SK-N-MC (cell line): ENCODE measurements around the gene RSRC1.
A peak's percentile ranks its signal among the peaks of the same experiment; 100 is the strongest.
"Not testable (repeated sequence)": the region's sequence is repeated elsewhere in the genome, so short reads cannot be mapped to it uniquely, and the experiment has no call there.

Experiments used
- DNase-seq: peaks from one replicate; pipeline ENCODE4 v3.0.0-alpha.2; 2011; ENCODE audit warnings: low read depth, low spot score
- H3K27ac ChIP-seq: fragments of 200-600 bp; sonication (generic); 2 replicates; pipeline ENCODE4 v1.5.1; 2016; ENCODE audit warnings: mixed run types
- H3K36me3 ChIP-seq: fragments of 200-600 bp; sonication (generic); 2 replicates; pipeline ENCODE4 v1.6.1; 2017; ENCODE audit warnings: antibody characterized with exemption, low read length, mixed read lengths; ENCODE audit not compliant: insufficient read depth
- H3K4me3 ChIP-seq: fragments of 200-600 bp; sonication (generic); 2 replicates; pipeline ENCODE4 v1.5.1; 2016
- H3K9ac ChIP-seq: fragments of 200-600 bp; sonication (generic); 2 replicates; pipeline ENCODE4 v1.8.0; 2017; ENCODE audit warnings: mixed run types, mixed read lengths; ENCODE audit not compliant: insufficient read length
- H3K9me3 ChIP-seq: fragments of 200-600 bp; sonication (generic); 2 replicates; pipeline ENCODE4 v1.6.1; 2017; ENCODE audit warnings: low read depth, mild to moderate bottlenecking, antibody characterized with exemption, low read length, moderate library complexity, mixed read lengths
- EZH2 ChIP-seq: fragments of 200-600 bp; sonication (generic); IDR thresholded peaks from one replicate; pipeline ENCODE4 v1.6.1; 2017; ENCODE audit warnings: antibody characterized with exemption
- FOXP2 ChIP-seq: optimal IDR thresholded peaks from 2 replicates; pipeline ENCODE3; 2011; ENCODE audit warnings: mild to moderate bottlenecking, moderate library complexity; ENCODE audit not compliant: insufficient read depth; ENCODE audit errors: extremely low read length, control extremely low read depth
- POLR2AphosphoS5 ChIP-seq: IDR thresholded peaks from 2 replicates; pipeline ENCODE4 v1.6.1; 2012; ENCODE audit warnings: mild to moderate bottlenecking, low read depth, low read length, borderline replicate concordance

RSRC1 gene

GRCh38 chr3:158528076-158528674 is 418.3 kb downstream of the RSRC1 start:
- no peaks in the 10 kb centered on the region for H3K36me3 ChIP-seq
- no peak for TF ChIP-seq FOXP2
- no peak for TF ChIP-seq EZH2
- TF ChIP-seq POLR2AphosphoS5 = no peak
- DNase-seq = no peak
- no peak overlapping the region for H3K4me3 ChIP-seq
- no peak overlapping the region for H3K27ac ChIP-seq
- no peak overlapping the region for H3K9ac ChIP-seq
- no peaks in the 10 kb centered on the region for H3K9me3 ChIP-seq

GRCh38 chr3:158531334-158531733 is 421.4 kb downstream of the RSRC1 start:
- Histone ChIP-seq H3K27ac (no peak overlapping the region), H3K9ac (no peak overlapping the region), H3K4me3 (no peak overlapping the region), H3K9me3 (no peaks in the 10 kb centered on the region), H3K36me3 (no peaks in the 10 kb centered on the region)
- TF ChIP-seq FOXP2 (no peak), POLR2AphosphoS5 (no peak), EZH2 (no peak)
- DNase-seq = no peak

GRCh38 chr3:158532099-158532734 is 422.3 kb downstream of the RSRC1 start:
- no peak overlapping the region for H3K27ac ChIP-seq
- no peak overlapping the region for H3K9ac ChIP-seq
- DNase-seq = peak; percentile 10
- no peaks in the 10 kb centered on the region for H3K9me3 ChIP-seq
- no peak overlapping the region for H3K4me3 ChIP-seq
- H3K36me3 ChIP-seq = no peaks in the 10 kb centered on the region
- TF ChIP-seq EZH2 (no peak), POLR2AphosphoS5 (no peak), FOXP2 (no peak)

- H3K36me3 ChIP-seq = no peaks in the 10 kb centered on the region
- no peak overlapping the region for H3K4me3 ChIP-seq
- no peak overlapping the region for H3K27ac ChIP-seq
- no peaks in the 10 kb centered on the region for H3K9me3 ChIP-seq
- H3K9ac ChIP-seq = no peak overlapping the region
- no peak for DNase-seq
- TF ChIP-seq POLR2AphosphoS5 (no peak), EZH2 (no peak), FOXP2 (no peak)
Observed at GRCh38 chr3:158535918-158536317, 426.0 kb downstream of the RSRC1 start.

GRCh38 chr3:158539414-158540014 is 429.6 kb downstream of the RSRC1 start:
- TF ChIP-seq POLR2AphosphoS5 (no peak), FOXP2 (no peak), EZH2 (no peak)
- Histone ChIP-seq H3K9ac (peak overlapping the region; percentile 8), H3K27ac (no peak overlapping the region), H3K36me3 (no peaks in the 10 kb centered on the region), H3K4me3 (no peak overlapping the region), H3K9me3 (no peaks in the 10 kb centered on the region)
- DNase-seq = peak; percentile 74

- Histone ChIP-seq H3K9me3 (no peaks in the 10 kb centered on the region), H3K36me3 (no peaks in the 10 kb centered on the region), H3K9ac (no peak overlapping the region), H3K27ac (no peak overlapping the region), H3K4me3 (no peak overlapping the region)
- TF ChIP-seq FOXP2 (no peak), POLR2AphosphoS5 (no peak), EZH2 (no peak)
- no peak for DNase-seq
Observed at GRCh38 chr3:158540066-158540465, 430.2 kb downstream of the RSRC1 start.

- no peaks in the 10 kb centered on the region for H3K36me3 ChIP-seq
- no peaks in the 10 kb centered on the region for H3K9me3 ChIP-seq
- DNase-seq = no peak
- H3K9ac ChIP-seq = no peak overlapping the region
- no peak overlapping the region for H3K27ac ChIP-seq
- no peak for TF ChIP-seq FOXP2
- TF ChIP-seq EZH2 = no peak
- TF ChIP-seq POLR2AphosphoS5 = no peak
- H3K4me3 ChIP-seq = no peak overlapping the region
Observed at GRCh38 chr3:158548691-158549090, 438.8 kb downstream of the RSRC1 start.

- H3K27ac ChIP-seq, H3K36me3 ChIP-seq, H3K4me3 ChIP-seq, H3K9ac ChIP-seq, H3K9me3 ChIP-seq, DNase-seq: not testable (repeated sequence)
Observed at GRCh38 chr3:158549938-158550337, 440.0 kb downstream of the RSRC1 start.
